Lower leg skin (tissue), 3 donors: ENCODE measurements around the gene CD8B2.
"Not testable (repeated sequence)": the region's sequence is repeated elsewhere in the genome, so short reads cannot be mapped to it uniquely, and the experiment has no call there.

Experiments used
- CTCF ChIP-seq, 3 donors: fragments of 450-650 bp; IDR thresholded peaks; one replicate each; pipeline ENCODE4 v1.5.1; 2016; ENCODE audit warnings: antibody characterized with exemption in 3 of 3, mild to moderate bottlenecking in 3 of 3, moderate library complexity in 2 of 3
- POLR2A ChIP-seq, 2 donors: fragments of 450-650 bp; IDR thresholded peaks; one replicate each; pipeline ENCODE4 v1.6.1; 2016 to 2017; ENCODE audit warnings: antibody characterized with exemption in 2 of 2, mild to moderate bottlenecking in 1 of 2, moderate library complexity in 1 of 2

DNA sequence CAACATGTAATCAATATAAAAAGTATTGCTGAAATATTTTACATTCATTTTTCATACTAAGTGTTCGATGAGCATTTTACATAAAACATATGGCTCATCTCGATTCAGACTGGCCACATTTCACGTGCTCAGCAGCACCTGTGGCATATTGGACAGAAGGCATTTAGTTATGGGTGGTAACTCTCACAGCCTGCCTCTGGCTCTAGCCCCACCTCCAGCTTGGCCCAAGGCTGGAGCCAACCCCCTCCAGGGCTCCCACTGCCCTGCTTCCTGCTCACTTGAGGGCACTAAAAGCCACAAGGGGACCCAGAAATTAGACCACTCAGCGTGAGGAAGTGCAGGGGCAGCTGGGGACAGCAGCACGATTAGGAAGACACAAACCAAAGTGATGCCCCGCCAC, 5.2 kb downstream of the CD8B2 start:
- TF ChIP-seq CTCF, POLR2A (IDR thresholded peaks at IDR 0.05): not testable (repeated sequence)
